ENCODE results near the gene SLC22A6.

GRCh38 chr11:62930157-62930556 is 54.6 kb downstream of the SLC22A6 start:
- TF ChIP-seq POLR2A (IDR thresholded peaks at IDR 0.05) (no peak), POLR2AphosphoS5 (IDR thresholded peaks at IDR 0.05; ENCODE audit: insufficient read depth in 1 of 2, low read depth in 1 of 2) (no peak)
